Naive thymus-derived CD8-positive, alpha-beta T cell (primary cell): ENCODE measurements around the gene ERC2. TPM values are rescaled to one million over a fixed set of nuclear protein-coding genes. Genes with fewer than 3 reads are reported as not detected.
"Not testable (repeated sequence)": the region's sequence is repeated elsewhere in the genome, so short reads cannot be mapped to it uniquely, and the experiment has no call there.

Experiments
- ATAC-seq, 2 donors: fragments of 150-1000 bp; cut with Tn5 transposase in 1 of 2; sonication (Bioruptor Pico), chemical (Tn5 transposase) in 1 of 2; 1 replicate in 1 of 2; 2 replicates in 1 of 2; pipeline ENCODE4 v1.10.0; 2021; ENCODE audit warnings: mild to moderate bottlenecking in 2 of 2, moderate library complexity in 2 of 2
- POLR2A ChIA-PET: fragments of 350-600 bp; sonication (Branson Sonifier 250); formaldehyde crosslinking; loops from one replicate; lab custom pipeline; 2021; ENCODE audit warnings: antibody characterized with exemption; lab: Charles Lee
- DNase-seq, 10 donors: peaks; one replicate each; pipeline versions ENCODE4 v3.0.0 to v3.0.0-alpha.2; 2020 to 2022
- H3K27ac Mint-ChIP-seq, 10 donors: one replicate each; pipeline ENCODE4 v1.8.0; 2020 to 2022; ENCODE audit warnings: mild to moderate bottlenecking in 10 of 10, mixed read lengths in 10 of 10, moderate library complexity in 4 of 10, inconsistent platforms in 1 of 10
- H3K27me3 Mint-ChIP-seq, 5 donors: one replicate each; pipeline ENCODE4 v1.8.0; 2021 to 2022; ENCODE audit warnings: mixed read lengths in 5 of 5
- H3K36me3 Mint-ChIP-seq, 3 donors: one replicate each; pipeline ENCODE4 v1.8.0; 2020 to 2022; ENCODE audit warnings: mixed read lengths in 3 of 3, mild to moderate bottlenecking in 2 of 3, inconsistent platforms in 1 of 3
- H3K4me1 Mint-ChIP-seq, 4 donors: one replicate each; pipeline ENCODE4 v1.8.0; 2021 to 2022; ENCODE audit warnings: mixed read lengths in 4 of 4
- H3K4me3 Mint-ChIP-seq, 10 donors: one replicate each; pipeline ENCODE4 v1.8.0; 2020 to 2022; ENCODE audit warnings: mild to moderate bottlenecking in 10 of 10, mixed read lengths in 10 of 10, moderate library complexity in 6 of 10, inconsistent platforms in 1 of 10
- H3K9me3 Mint-ChIP-seq, 9 donors: one replicate each; pipeline ENCODE4 v1.8.0; 2020 to 2022; ENCODE audit warnings: mixed read lengths in 9 of 9, mild to moderate bottlenecking in 3 of 9, inconsistent platforms in 1 of 9, moderate library complexity in 1 of 9
- polyA plus RNA-seq, 3 donors: library from polyadenylated mRNA; unstranded; fragments of 300-500 nt; fragmentation: Illumina TruSeq; gene quantifications; one replicate each; pipeline ENCODE4 v1.2.3, GENCODE V29; 2021
- total RNA-seq, 8 experiments: library from RNA in 2 of 8; stranded (reverse) in 2 of 8; gene quantifications; one replicate each; pipeline ENCODE4 v1.2.3 and lab custom pipeline; 2021 to 2026

The ERC2 gene
- total and polyA plus RNA-seq, 5 experiments from 2014 or later, result 0.05 to 0.29 TPM; not detected in 3

GRCh38 chr3:56048946-56049345 is 419.3 kb downstream of the ERC2 start:
- H3K9me3 Mint-ChIP-seq, result no peaks in the 10 kb centered on the region
- H3K27ac Mint-ChIP-seq, result no peak overlapping the region
- H3K27me3 Mint-ChIP-seq, result peaks cover 0 to 21% (median 5%) of the 10 kb centered on the region in 5 donors

GRCh38 chr3:56048331-56048730 is 419.9 kb downstream of the ERC2 start:
- Mint-ChIP-seq H3K36me3 (no peaks in the 10 kb centered on the region), H3K4me3 (no peak overlapping the region), H3K9me3 (no peaks in the 10 kb centered on the region), H3K27ac (no peak overlapping the region), H3K4me1 (no peaks in the 10 kb centered on the region), H3K27me3 (peaks cover 0 to 21% (median 5%) of the 10 kb centered on the region in 5 donors)
- POLR2A ChIA-PET, result no interaction called here
- ATAC-seq, result no peak
- DNase-seq, result no peak

More at GRCh38 chr3:56048946-56049345, 419.3 kb downstream of the ERC2 start:
- no peak overlapping the region for H3K4me3 Mint-ChIP-seq
- ATAC-seq (no peak), DNase-seq (no peak)
- POLR2A ChIA-PET, result no interaction called here
- no peaks in the 10 kb centered on the region for H3K36me3 Mint-ChIP-seq
- H3K4me1 Mint-ChIP-seq, result no peaks in the 10 kb centered on the region

GRCh38 chr3:56042326-56042951 is 425.8 kb downstream of the ERC2 start:
- Mint-ChIP-seq H3K36me3 (peaks cover 0 to 5% (median 0%) of the 10 kb centered on the region in 3 donors), H3K4me3 (no peak overlapping the region), H3K4me1 (no peaks in the 10 kb centered on the region), H3K27me3 (peaks cover 0 to 4% (median 0%) of the 10 kb centered on the region in 5 donors), H3K27ac (no peak overlapping the region), H3K9me3 (peaks cover 4 to 26% (median 14%) of the 10 kb centered on the region in 9 donors)
- ATAC-seq (no peak), DNase-seq (no peak)
- POLR2A ChIA-PET, result no interaction called here

- peaks cover 0 to 5% (median 0%) of the 10 kb centered on the region in 9 donors for H3K9me3 Mint-ChIP-seq
- H3K4me1 Mint-ChIP-seq, result no peaks in the 10 kb centered on the region
- DNase-seq (no peak), ATAC-seq (no peak)
- POLR2A ChIA-PET, result no interaction called here
- H3K27me3 Mint-ChIP-seq, result peaks cover 0 to 10% (median 3%) of the 10 kb centered on the region in 5 donors
- no peak overlapping the region for H3K4me3 Mint-ChIP-seq
- no peaks in the 10 kb centered on the region for H3K36me3 Mint-ChIP-seq
- no peak overlapping the region for H3K27ac Mint-ChIP-seq
These were observed 442.9 kb downstream of the ERC2 start for GRCh38 chr3:56025326-56025725.

- H3K4me3 Mint-ChIP-seq, result no peak overlapping the region
- no peaks in the 10 kb centered on the region for H3K4me1 Mint-ChIP-seq
- no peaks in the 10 kb centered on the region for H3K36me3 Mint-ChIP-seq
- ATAC-seq (no peak), DNase-seq (no peak)
- H3K27ac Mint-ChIP-seq, result no peak overlapping the region
- peaks cover 0 to 5% (median 0%) of the 10 kb centered on the region in 9 donors for H3K9me3 Mint-ChIP-seq
- POLR2A ChIA-PET, result interaction anchor here (0.6 kb wide), 1 partner anchor 10 kb away, joined by 4 read pairs; no protein-coding TSS in a partner anchor
- peaks cover 0 to 3% (median 3%) of the 10 kb centered on the region in 5 donors for H3K27me3 Mint-ChIP-seq
These were observed 444.7 kb downstream of the ERC2 start for GRCh38 chr3:56023546-56023945.

- Mint-ChIP-seq H3K4me1 (no peaks in the 10 kb centered on the region), H3K9me3 (peaks cover 0 to 5% (median 0%) of the 10 kb centered on the region in 9 donors), H3K36me3 (no peaks in the 10 kb centered on the region), H3K27ac (no peak overlapping the region), H3K27me3 (peaks cover 3 to 8% (median 3%) of the 10 kb centered on the region in 5 donors), H3K4me3 (no peak overlapping the region)
- DNase-seq (no peak), ATAC-seq (no peak)
- POLR2A ChIA-PET, result no interaction called here
These were observed 445.6 kb downstream of the ERC2 start for GRCh38 chr3:56022619-56023018.

GRCh38 chr3:56019490-56020146 is 448.6 kb downstream of the ERC2 start:
- peaks cover 3 to 9% (median 7%) of the 10 kb centered on the region in 5 donors for H3K27me3 Mint-ChIP-seq
- no peak overlapping the region for H3K4me3 Mint-ChIP-seq
- POLR2A ChIA-PET, result no interaction called here
- ATAC-seq (no peak), DNase-seq (no peak)
- H3K27ac Mint-ChIP-seq, result no peak overlapping the region
- H3K9me3 Mint-ChIP-seq, result peaks cover 0 to 8% (median 0%) of the 10 kb centered on the region in 9 donors
- no peaks in the 10 kb centered on the region for H3K36me3 Mint-ChIP-seq
- H3K4me1 Mint-ChIP-seq, result no peaks in the 10 kb centered on the region

- ATAC-seq, H3K36me3 Mint-ChIP-seq, DNase-seq, H3K27ac Mint-ChIP-seq, POLR2A ChIA-PET, H3K4me3 Mint-ChIP-seq, H3K4me1 Mint-ChIP-seq, H3K27me3 Mint-ChIP-seq: not testable (repeated sequence)
- peaks cover 0 to 17% (median 0%) of the 10 kb centered on the region in 9 donors for H3K9me3 Mint-ChIP-seq
These were observed 452.9 kb downstream of the ERC2 start for GRCh38 chr3:56015374-56015773.

GRCh38 chr3:56012721-56013120 is 455.5 kb downstream of the ERC2 start:
- peaks cover 0 to 5% (median 4%) of the 10 kb centered on the region in 5 donors for H3K27me3 Mint-ChIP-seq
- H3K27ac Mint-ChIP-seq, result no peak overlapping the region
- H3K4me3 Mint-ChIP-seq, result no peak overlapping the region
- POLR2A ChIA-PET, result no interaction called here
- H3K4me1 Mint-ChIP-seq, result no peaks in the 10 kb centered on the region
- DNase-seq (no peak), ATAC-seq (no peak)
- H3K36me3 Mint-ChIP-seq, result no peaks in the 10 kb centered on the region
- H3K9me3 Mint-ChIP-seq, result peaks cover 0 to 22% (median 0%) of the 10 kb centered on the region in 9 donors

- Mint-ChIP-seq H3K27me3 (no peaks in the 10 kb centered on the region), H3K4me3 (no peak overlapping the region), H3K4me1 (no peaks in the 10 kb centered on the region), H3K27ac (peak overlapping the region in 1 of 10 donors; percentile 16), H3K9me3 (peaks cover 0 to 7% (median 0%) of the 10 kb centered on the region in 9 donors), H3K36me3 (no peaks in the 10 kb centered on the region)
- peak in 1 of 2 donors; percentile 29 for ATAC-seq
- DNase-seq, result peak in 1 of 10 donors; percentile 19
- POLR2A ChIA-PET, result no interaction called here
These were observed 463.0 kb downstream of the ERC2 start for GRCh38 chr3:56005196-56005805.

GRCh38 chr3:56003129-56003528 is 465.1 kb downstream of the ERC2 start:
- ATAC-seq (no peak), DNase-seq (no peak)
- H3K36me3 Mint-ChIP-seq, result no peaks in the 10 kb centered on the region
- H3K9me3 Mint-ChIP-seq, result peaks cover 0 to 10% (median 0%) of the 10 kb centered on the region in 9 donors
- H3K4me1 Mint-ChIP-seq, result no peaks in the 10 kb centered on the region
- POLR2A ChIA-PET, result no interaction called here
- H3K27me3 Mint-ChIP-seq, result peaks cover 0 to 3% (median 0%) of the 10 kb centered on the region in 5 donors
- no peak overlapping the region for H3K27ac Mint-ChIP-seq
- no peak overlapping the region for H3K4me3 Mint-ChIP-seq

GRCh38 chr3:56001991-56002390 is 466.3 kb downstream of the ERC2 start:
- no peak overlapping the region for H3K4me3 Mint-ChIP-seq
- POLR2A ChIA-PET, result no interaction called here
- ATAC-seq (no peak), DNase-seq (no peak)
- no peak overlapping the region for H3K27ac Mint-ChIP-seq
- H3K36me3 Mint-ChIP-seq, result no peaks in the 10 kb centered on the region
- H3K27me3 Mint-ChIP-seq, result peaks cover 0 to 6% (median 1%) of the 10 kb centered on the region in 5 donors
- no peaks in the 10 kb centered on the region for H3K4me1 Mint-ChIP-seq
- H3K9me3 Mint-ChIP-seq, result peaks cover 0 to 10% (median 0%) of the 10 kb centered on the region in 9 donors

GRCh38 chr3:56001537-56001936 is 466.7 kb downstream of the ERC2 start:
- peaks cover 0 to 10% (median 0%) of the 10 kb centered on the region in 9 donors for H3K9me3 Mint-ChIP-seq
- H3K4me3 Mint-ChIP-seq, result no peak overlapping the region
- H3K4me1 Mint-ChIP-seq, result no peaks in the 10 kb centered on the region
- POLR2A ChIA-PET, result no interaction called here
- peaks cover 0 to 6% (median 1%) of the 10 kb centered on the region in 5 donors for H3K27me3 Mint-ChIP-seq
- DNase-seq (no peak), ATAC-seq (no peak)
- no peaks in the 10 kb centered on the region for H3K36me3 Mint-ChIP-seq
- H3K27ac Mint-ChIP-seq, result no peak overlapping the region
